ENCODE data around the gene LSM6.

GRCh38 chr4:146132445-146132844 is 43.1 kb upstream of the LSM6 start:
- no peak for TF ChIP-seq CTCF (IDR thresholded peaks at IDR 0.05)
- TF ChIP-seq POLR2A (IDR thresholded peaks at IDR 0.05): no peak
